ENCODE measurements around the gene TPD52L1.

TPD52L1 gene

GRCh38 chr6:125140808-125141207 is 12.8 kb upstream of the TPD52L1 start:
- H3K9me3 ChIP-seq (ENCODE audit: insufficient read depth, low read length) = no peaks in the 10 kb centered on the region
- H3K9ac ChIP-seq (ENCODE audit: low read length) = no peak overlapping the region
- TF ChIP-seq CTCF (IDR thresholded peaks at IDR 0.05; ENCODE audit: low read depth, low read length) (no peak), EZH2phosphoT487 (IDR thresholded peaks at IDR 0.05; ENCODE audit: low read depth) (no peak)
- H3K4me2 ChIP-seq (ENCODE audit: low read length) = no peak overlapping the region
- H3K79me2 ChIP-seq (ENCODE audit: low read length) = no peaks in the 10 kb centered on the region
- H3K36me3 ChIP-seq (replicated peaks; ENCODE audit: low read depth, low read length) = no peaks in the 10 kb centered on the region
- no peaks in the 10 kb centered on the region for H3K4me1 ChIP-seq (ENCODE audit: low read length)
- no peak overlapping the region for H3K27ac ChIP-seq (ENCODE audit: low read length)
- no peaks in the 10 kb centered on the region for H3K27me3 ChIP-seq (ENCODE audit: low read depth, low read length)
- no peaks in the 10 kb centered on the region for H4K20me1 ChIP-seq (ENCODE audit: insufficient read depth, low read length)
- H3K4me3 ChIP-seq (ENCODE audit: low read length) = no peak overlapping the region
- H2AFZ ChIP-seq (ENCODE audit: low read depth, low read length) = no peak overlapping the region

GRCh38 chr6:125142618-125143017 is 11.0 kb upstream of the TPD52L1 start:
- no peaks in the 10 kb centered on the region for H3K4me1 ChIP-seq (ENCODE audit: low read length)
- no peak overlapping the region for H3K4me3 ChIP-seq (ENCODE audit: low read length)
- no peaks in the 10 kb centered on the region for H3K36me3 ChIP-seq (replicated peaks; ENCODE audit: low read depth, low read length)
- H3K79me2 ChIP-seq (ENCODE audit: low read length) = no peaks in the 10 kb centered on the region
- H3K9ac ChIP-seq (ENCODE audit: low read length) = no peak overlapping the region
- no peak overlapping the region for H3K27ac ChIP-seq (ENCODE audit: low read length)
- TF ChIP-seq EZH2phosphoT487 (IDR thresholded peaks at IDR 0.05; ENCODE audit: low read depth) = no peak
- TF ChIP-seq CTCF (IDR thresholded peaks at IDR 0.05; ENCODE audit: low read depth, low read length) = no peak
- no peaks in the 10 kb centered on the region for H4K20me1 ChIP-seq (ENCODE audit: insufficient read depth, low read length)
- no peaks in the 10 kb centered on the region for H3K9me3 ChIP-seq (ENCODE audit: insufficient read depth, low read length)
- H3K27me3 ChIP-seq (ENCODE audit: low read depth, low read length) = no peaks in the 10 kb centered on the region
- no peak overlapping the region for H3K4me2 ChIP-seq (ENCODE audit: low read length)
- no peak overlapping the region for H2AFZ ChIP-seq (ENCODE audit: low read depth, low read length)

GRCh38 chr6:125144822-125145221 is 8.8 kb upstream of the TPD52L1 start:
- Histone ChIP-seq H3K4me2 (ENCODE audit: low read length) (no peak overlapping the region), H3K9me3 (ENCODE audit: insufficient read depth, low read length) (no peaks in the 10 kb centered on the region), H3K27ac (ENCODE audit: low read length) (no peak overlapping the region), H2AFZ (ENCODE audit: low read depth, low read length) (no peak overlapping the region), H3K4me1 (ENCODE audit: low read length) (0 out of 2 replicates have a peak, but pooled peaks cover 2% of the 10 kb centered on the region), H3K4me3 (ENCODE audit: low read length) (no peak overlapping the region), H4K20me1 (ENCODE audit: insufficient read depth, low read length) (no peaks in the 10 kb centered on the region), H3K9ac (ENCODE audit: low read length) (no peak overlapping the region), H3K27me3 (ENCODE audit: low read depth, low read length) (no peaks in the 10 kb centered on the region), H3K36me3 (replicated peaks; ENCODE audit: low read depth, low read length) (no peaks in the 10 kb centered on the region), H3K79me2 (ENCODE audit: low read length) (no peaks in the 10 kb centered on the region)
- TF ChIP-seq CTCF (IDR thresholded peaks at IDR 0.05; ENCODE audit: low read depth, low read length) (no peak), EZH2phosphoT487 (IDR thresholded peaks at IDR 0.05; ENCODE audit: low read depth) (no peak)

DNA sequence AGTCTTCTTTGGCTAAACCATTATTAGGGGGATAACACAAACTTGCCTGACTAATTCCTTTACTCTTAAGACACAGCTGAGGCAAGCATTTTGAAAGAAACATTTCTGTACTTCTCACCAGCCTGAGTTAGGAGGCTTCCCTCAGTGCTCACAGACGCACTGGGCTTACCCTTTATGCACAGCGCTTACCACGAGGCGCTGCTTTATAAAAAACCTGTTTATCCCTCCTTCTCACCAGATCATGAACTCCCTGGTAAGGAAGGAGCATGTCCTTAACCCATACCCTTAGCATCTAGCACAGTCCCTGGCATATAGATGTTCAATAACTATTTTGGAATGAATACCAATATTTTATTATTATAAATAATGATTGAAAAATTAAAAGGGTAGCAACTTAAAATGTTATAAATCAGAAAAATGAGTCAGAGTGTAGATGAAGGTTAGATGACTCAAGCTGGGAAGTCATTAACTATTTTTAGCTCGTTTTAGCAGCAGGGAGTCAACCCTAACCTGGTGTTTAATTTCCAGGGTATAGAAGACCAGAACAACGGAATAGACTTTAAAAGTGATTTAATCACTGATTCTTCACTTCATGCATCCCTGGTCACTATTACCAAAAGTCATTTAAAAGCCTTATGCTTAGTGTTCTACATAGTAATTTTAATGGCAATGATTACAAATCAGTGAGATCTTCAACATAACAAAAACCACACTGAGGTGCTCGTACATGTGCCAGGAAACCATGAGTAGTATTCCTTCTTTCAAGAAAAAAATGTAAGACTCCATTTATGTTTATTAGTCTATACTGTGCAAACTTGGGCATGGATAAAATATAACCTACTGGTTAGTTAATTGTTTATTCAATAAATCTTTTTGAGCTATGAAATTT is 4.1 kb upstream of the TPD52L1 start:
- H2AFZ ChIP-seq (ENCODE audit: low read depth, low read length) = no peak overlapping the region
- H3K4me1 ChIP-seq (ENCODE audit: low read length) = peaks cover 8% of the 10 kb centered on the region; the same call in 1 of the 2 replicates
- H3K27me3 ChIP-seq (ENCODE audit: low read depth, low read length) = no peaks in the 10 kb centered on the region
- H3K4me3 ChIP-seq (ENCODE audit: low read length) = no peak overlapping the region
- H3K27ac ChIP-seq (ENCODE audit: low read length) = no peak overlapping the region
- no peaks in the 10 kb centered on the region for H3K36me3 ChIP-seq (replicated peaks; ENCODE audit: low read depth, low read length)
- no peaks in the 10 kb centered on the region for H3K9me3 ChIP-seq (ENCODE audit: insufficient read depth, low read length)
- H3K9ac ChIP-seq (ENCODE audit: low read length) = no peak overlapping the region
- no peak overlapping the region for H3K4me2 ChIP-seq (ENCODE audit: low read length)
- H3K79me2 ChIP-seq (ENCODE audit: low read length) = no peaks in the 10 kb centered on the region
- no peaks in the 10 kb centered on the region for H4K20me1 ChIP-seq (ENCODE audit: insufficient read depth, low read length)
- TF ChIP-seq CTCF (IDR thresholded peaks at IDR 0.05; ENCODE audit: low read depth, low read length) = no peak
- no peak for TF ChIP-seq EZH2phosphoT487 (IDR thresholded peaks at IDR 0.05; ENCODE audit: low read depth)

Data from OCI-LY3 (cell line).